Measurements from ENCODE around the gene MPZL3. TPM values are rescaled to one million over a fixed set of nuclear protein-coding genes. Genes with fewer than 3 reads are reported as not detected.

Gene MPZL3
- total and polyA plus RNA-seq, 2 experiments from 2014 or later = 0.92 to 2.9 TPM

DNA sequence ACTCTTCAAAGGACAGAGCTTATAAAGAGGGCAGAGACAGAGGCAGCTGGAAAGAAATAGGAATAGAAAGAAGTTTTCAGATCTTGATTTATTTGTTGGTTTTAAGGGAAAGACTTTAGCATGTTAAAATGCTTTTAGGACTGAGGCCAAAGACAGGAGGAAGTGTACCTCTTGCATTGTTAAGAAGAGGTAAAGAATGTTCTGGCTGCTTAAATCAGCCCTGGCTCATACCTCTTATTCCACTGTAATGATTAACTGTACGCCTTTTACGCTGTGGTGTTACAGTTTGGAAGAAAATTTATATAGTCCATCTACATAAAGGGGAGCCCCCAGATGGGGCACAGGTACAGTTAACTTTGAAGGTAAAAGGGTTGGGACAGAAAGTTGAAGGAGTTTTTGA, 22.0 kb upstream of the MPZL3 start (continued):
- TF ChIP-seq EZH2phosphoT487 (IDR thresholded peaks at IDR 0.05; ENCODE audit: unreplicated experiment) = no peak
- TF ChIP-seq, protein P1, sequence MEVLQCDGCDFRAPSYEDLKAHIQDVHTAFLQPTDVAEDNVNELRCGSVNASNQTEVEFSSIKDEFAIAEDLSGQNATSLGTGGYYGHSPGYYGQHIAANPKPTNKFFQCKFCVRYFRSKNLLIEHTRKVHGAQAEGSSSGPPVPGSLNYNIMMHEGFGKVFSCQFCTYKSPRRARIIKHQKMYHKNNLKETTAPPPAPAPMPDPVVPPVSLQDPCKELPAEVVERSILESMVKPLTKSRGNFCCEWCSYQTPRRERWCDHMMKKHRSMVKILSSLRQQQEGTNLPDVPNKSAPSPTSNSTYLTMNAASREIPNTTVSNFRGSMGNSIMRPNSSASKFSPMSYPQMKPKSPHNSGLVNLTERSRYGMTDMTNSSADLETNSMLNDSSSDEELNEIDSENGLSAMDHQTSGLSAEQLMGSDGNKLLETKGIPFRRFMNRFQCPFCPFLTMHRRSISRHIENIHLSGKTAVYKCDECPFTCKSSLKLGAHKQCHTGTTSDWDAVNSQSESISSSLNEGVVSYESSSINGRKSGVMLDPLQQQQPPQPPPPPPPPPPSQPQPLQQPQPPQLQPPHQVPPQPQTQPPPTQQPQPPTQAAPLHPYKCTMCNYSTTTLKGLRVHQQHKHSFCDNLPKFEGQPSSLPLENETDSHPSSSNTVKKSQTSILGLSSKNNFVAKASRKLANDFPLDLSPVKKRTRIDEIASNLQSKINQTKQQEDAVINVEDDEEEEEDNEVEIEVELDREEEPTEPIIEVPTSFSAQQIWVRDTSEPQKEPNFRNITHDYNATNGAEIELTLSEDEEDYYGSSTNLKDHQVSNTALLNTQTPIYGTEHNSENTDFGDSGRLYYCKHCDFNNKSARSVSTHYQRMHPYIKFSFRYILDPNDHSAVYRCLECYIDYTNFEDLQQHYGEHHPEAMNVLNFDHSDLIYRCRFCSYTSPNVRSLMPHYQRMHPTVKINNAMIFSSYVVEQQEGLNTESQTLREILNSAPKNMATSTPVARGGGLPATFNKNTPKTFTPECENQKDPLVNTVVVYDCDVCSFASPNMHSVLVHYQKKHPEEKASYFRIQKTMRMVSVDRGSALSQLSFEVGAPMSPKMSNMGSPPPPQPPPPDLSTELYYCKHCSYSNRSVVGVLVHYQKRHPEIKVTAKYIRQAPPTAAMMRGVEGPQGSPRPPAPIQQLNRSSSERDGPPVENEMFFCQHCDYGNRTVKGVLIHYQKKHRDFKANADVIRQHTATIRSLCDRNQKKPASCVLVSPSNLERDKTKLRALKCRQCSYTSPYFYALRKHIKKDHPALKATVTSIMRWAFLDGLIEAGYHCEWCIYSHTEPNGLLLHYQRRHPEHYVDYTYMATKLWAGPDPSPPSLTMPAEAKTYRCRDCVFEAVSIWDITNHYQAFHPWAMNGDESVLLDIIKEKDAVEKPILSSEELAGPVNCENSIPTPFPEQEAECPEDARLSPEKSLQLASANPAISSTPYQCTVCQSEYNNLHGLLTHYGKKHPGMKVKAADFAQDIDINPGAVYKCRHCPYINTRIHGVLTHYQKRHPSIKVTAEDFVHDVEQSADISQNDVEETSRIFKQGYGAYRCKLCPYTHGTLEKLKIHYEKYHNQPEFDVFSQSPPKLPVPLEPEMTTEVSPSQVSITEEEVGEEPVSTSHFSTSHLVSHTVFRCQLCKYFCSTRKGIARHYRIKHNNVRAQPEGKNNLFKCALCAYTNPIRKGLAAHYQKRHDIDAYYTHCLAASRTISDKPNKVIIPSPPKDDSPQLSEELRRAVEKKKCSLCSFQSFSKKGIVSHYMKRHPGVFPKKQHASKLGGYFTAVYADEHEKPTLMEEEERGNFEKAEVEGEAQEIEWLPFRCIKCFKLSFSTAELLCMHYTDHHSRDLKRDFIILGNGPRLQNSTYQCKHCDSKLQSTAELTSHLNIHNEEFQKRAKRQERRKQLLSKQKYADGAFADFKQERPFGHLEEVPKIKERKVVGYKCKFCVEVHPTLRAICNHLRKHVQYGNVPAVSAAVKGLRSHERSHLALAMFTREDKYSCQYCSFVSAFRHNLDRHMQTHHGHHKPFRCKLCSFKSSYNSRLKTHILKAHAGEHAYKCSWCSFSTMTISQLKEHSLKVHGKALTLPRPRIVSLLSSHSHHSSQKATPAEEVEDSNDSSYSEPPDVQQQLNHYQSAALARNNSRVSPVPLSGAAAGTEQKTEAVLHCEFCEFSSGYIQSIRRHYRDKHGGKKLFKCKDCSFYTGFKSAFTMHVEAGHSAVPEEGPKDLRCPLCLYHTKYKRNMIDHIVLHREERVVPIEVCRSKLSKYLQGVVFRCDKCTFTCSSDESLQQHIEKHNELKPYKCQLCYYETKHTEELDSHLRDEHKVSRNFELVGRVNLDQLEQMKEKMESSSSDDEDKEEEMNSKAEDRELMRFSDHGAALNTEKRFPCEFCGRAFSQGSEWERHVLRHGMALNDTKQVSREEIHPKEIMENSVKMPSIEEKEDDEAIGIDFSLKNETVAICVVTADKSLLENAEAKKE (CRISPR knock-in tag; IDR thresholded peaks at IDR 0.05) = no peak
- TF ChIP-seq STAT1 (IDR thresholded peaks at IDR 0.05; ENCODE audit: unreplicated experiment) = no peak

DNA sequence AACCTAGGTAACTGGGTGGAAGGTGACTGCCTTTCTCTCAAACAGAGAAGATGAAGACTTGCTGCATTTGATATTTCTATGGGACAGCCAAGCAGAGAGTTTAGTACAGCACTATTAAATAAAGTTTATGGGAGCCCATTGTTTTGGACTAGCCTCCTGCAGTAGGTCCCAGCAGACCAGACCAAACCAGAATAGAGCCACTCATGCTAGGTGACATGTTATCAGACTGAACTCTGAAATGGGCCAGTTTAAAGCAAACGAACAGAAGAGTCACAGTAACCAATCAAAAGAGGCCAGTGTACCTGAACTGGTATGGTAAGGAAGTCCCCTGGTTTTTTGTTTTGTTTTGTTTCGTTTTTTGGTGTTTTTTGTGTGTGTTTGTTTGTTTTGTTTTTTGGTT, 19.8 kb upstream of the MPZL3 start:
- no peaks in the 10 kb centered on the region for H3K36me3 ChIP-seq (ENCODE audit: insufficient read depth)
- TF ChIP-seq ZNF331 (CRISPR knock-in tag; IDR thresholded peaks at IDR 0.05; ENCODE audit: low read depth) (no peak), CREB1 (CRISPR knock-in tag; IDR thresholded peaks at IDR 0.05; ENCODE audit: low read depth) (no peak), STAT1 (IDR thresholded peaks at IDR 0.05; ENCODE audit: unreplicated experiment) (no peak), ZNF114 (CRISPR knock-in tag; IDR thresholded peaks at IDR 0.05) (no peak)
- TF ChIP-seq, protein P2, sequence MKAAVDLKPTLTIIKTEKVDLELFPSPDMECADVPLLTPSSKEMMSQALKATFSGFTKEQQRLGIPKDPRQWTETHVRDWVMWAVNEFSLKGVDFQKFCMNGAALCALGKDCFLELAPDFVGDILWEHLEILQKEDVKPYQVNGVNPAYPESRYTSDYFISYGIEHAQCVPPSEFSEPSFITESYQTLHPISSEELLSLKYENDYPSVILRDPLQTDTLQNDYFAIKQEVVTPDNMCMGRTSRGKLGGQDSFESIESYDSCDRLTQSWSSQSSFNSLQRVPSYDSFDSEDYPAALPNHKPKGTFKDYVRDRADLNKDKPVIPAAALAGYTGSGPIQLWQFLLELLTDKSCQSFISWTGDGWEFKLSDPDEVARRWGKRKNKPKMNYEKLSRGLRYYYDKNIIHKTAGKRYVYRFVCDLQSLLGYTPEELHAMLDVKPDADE (IDR thresholded peaks at IDR 0.05) = no peak
- TF ChIP-seq, protein P3, sequence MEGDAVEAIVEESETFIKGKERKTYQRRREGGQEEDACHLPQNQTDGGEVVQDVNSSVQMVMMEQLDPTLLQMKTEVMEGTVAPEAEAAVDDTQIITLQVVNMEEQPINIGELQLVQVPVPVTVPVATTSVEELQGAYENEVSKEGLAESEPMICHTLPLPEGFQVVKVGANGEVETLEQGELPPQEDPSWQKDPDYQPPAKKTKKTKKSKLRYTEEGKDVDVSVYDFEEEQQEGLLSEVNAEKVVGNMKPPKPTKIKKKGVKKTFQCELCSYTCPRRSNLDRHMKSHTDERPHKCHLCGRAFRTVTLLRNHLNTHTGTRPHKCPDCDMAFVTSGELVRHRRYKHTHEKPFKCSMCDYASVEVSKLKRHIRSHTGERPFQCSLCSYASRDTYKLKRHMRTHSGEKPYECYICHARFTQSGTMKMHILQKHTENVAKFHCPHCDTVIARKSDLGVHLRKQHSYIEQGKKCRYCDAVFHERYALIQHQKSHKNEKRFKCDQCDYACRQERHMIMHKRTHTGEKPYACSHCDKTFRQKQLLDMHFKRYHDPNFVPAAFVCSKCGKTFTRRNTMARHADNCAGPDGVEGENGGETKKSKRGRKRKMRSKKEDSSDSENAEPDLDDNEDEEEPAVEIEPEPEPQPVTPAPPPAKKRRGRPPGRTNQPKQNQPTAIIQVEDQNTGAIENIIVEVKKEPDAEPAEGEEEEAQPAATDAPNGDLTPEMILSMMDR (conservative IDR thresholded peaks at IDR 0.05; ENCODE audit: low read depth in 2 of 2) = no peak

More for the DNA sequence above, 19.8 kb upstream of the MPZL3 start:
- Histone ChIP-seq H3K79me2 (replicated peaks; ENCODE audit: insufficient read depth) (no peaks in the 10 kb centered on the region), H4K20me1 (replicated peaks; ENCODE audit: insufficient read depth) (no peaks in the 10 kb centered on the region), H3K9me2 (ENCODE audit: insufficient read depth) (no peaks in the 10 kb centered on the region; the same call in 1 of the 2 replicates), H3K4me1 (ENCODE audit: insufficient read depth) (no peaks in the 10 kb centered on the region), H3K27ac (ENCODE audit: low read depth) (no peak overlapping the region), H3F3A (replicated peaks; ENCODE audit: low read depth) (no peaks in the 10 kb centered on the region), H3K4me3 (no peak overlapping the region), H2AFZ (no peak overlapping the region), H3K4me2 (no peak overlapping the region), H3K27me3 (ENCODE audit: insufficient read depth) (peaks cover 13% of the 10 kb centered on the region; the same call in 1 of the 2 replicates)
- H3K27ac Mint-ChIP-seq = no peak overlapping the region
- no peaks in the 10 kb centered on the region for H3K4me1 Mint-ChIP-seq
- no peaks in the 10 kb centered on the region for H3K9me3 Mint-ChIP-seq
- peaks cover 3% of the 10 kb centered on the region for H3K27me3 Mint-ChIP-seq (ENCODE audit: insufficient read depth, low read depth, poor library complexity)
- ATAC-seq = no peak
- DNase-seq (ENCODE audit: low spot score) = no peak
- no peaks in the 10 kb centered on the region for H3K36me3 Mint-ChIP-seq (ENCODE audit: low read depth)
- H3K4me3 Mint-ChIP-seq = no peak overlapping the region

Measured in GM23338 (cell line).